ENCODE results near the gene GPBP1. TPM values are rescaled to one million over a fixed set of nuclear protein-coding genes. Genes with fewer than 3 reads are reported as not detected.

The GPBP1 gene
- total RNA-seq, 1 donor from 2014 or later: 63.0 TPM

DNA sequence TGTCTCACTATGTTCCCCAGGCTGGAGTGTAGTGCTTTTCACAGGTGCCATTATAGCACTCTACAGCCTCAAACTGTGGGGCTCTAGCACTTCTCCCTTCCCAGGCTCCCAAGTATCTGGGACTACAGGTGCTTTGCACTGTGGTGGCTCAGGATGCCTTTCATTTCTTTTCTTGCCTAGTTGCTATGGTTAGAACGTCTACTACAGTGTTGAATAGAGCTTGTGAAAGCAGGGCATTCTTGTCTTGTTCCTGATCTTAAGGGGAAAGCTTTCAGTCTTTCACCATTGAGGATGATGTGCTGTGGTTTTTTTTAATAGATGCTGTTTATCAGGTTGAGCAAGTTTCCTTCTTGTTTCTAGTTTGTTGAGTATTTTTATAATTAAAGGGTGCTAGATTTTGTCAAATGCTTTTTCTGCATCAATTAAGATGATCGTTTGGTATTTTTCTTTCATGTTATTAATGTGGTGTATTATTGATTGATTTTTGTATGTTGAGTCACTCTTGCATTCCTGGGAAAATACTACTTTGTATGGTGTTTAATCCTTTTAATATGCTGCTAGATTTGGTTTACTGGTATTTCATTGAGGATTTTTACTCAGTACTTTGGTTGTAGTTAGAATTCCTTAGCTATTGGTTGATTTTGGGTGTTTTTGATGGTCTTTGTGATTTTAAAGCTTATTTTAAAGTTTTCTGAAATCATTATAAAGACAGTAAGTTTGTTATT is 35.6 kb downstream of the GPBP1 start:
- Histone ChIP-seq H3K27me3 (no peaks in the 10 kb centered on the region), H3K4me3 (no peak overlapping the region), H3K27ac (no peak overlapping the region), H3K36me3 (peaks cover 7% of the 10 kb centered on the region), H3K4me1 (peaks cover 22% of the 10 kb centered on the region), H3K9me3 (no peaks in the 10 kb centered on the region)
- DNase-seq (no peak), ATAC-seq (peak; percentile 16)
- intact Hi-C loops (cut with DNase I): no loop called here
- TF ChIP-seq, protein P1, sequence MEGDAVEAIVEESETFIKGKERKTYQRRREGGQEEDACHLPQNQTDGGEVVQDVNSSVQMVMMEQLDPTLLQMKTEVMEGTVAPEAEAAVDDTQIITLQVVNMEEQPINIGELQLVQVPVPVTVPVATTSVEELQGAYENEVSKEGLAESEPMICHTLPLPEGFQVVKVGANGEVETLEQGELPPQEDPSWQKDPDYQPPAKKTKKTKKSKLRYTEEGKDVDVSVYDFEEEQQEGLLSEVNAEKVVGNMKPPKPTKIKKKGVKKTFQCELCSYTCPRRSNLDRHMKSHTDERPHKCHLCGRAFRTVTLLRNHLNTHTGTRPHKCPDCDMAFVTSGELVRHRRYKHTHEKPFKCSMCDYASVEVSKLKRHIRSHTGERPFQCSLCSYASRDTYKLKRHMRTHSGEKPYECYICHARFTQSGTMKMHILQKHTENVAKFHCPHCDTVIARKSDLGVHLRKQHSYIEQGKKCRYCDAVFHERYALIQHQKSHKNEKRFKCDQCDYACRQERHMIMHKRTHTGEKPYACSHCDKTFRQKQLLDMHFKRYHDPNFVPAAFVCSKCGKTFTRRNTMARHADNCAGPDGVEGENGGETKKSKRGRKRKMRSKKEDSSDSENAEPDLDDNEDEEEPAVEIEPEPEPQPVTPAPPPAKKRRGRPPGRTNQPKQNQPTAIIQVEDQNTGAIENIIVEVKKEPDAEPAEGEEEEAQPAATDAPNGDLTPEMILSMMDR (IDR thresholded peaks at IDR 0.05): no peak

GRCh38 chr5:57210633-57211032 is 36.8 kb downstream of the GPBP1 start:
- peaks cover 18% of the 10 kb centered on the region for H3K4me1 ChIP-seq
- DNase-seq (no peak), ATAC-seq (no peak)
- H3K27me3 ChIP-seq: no peaks in the 10 kb centered on the region
- no peak overlapping the region for H3K4me3 ChIP-seq
- TF ChIP-seq, protein P1 (IDR thresholded peaks at IDR 0.05): no peak
- no peaks in the 10 kb centered on the region for H3K9me3 ChIP-seq
- H3K36me3 ChIP-seq: peaks cover 19% of the 10 kb centered on the region
- intact Hi-C loops (cut with DNase I): no loop called here
- H3K27ac ChIP-seq: no peak overlapping the region

DNA sequence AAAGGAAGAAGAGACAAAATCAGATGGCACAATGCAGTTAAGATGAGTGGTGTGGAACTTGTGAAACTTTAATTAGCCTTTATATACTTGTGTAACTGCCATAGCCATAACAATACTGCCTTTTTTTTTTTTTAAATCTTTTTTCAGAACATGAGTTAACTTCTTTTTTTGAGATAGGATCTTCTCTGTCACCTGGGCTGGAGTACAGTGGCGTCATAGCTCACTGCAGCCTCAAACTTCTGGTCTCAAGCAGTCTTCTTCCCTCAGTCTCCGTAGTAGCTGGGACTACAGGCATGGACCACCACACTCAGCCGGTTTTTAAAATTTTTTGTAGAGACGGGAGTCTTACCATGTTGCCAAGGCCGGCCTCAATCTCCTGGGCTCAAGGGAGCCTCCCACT is 37.2 kb downstream of the GPBP1 start:
- H3K27ac ChIP-seq: no peak overlapping the region
- DNase-seq (no peak), ATAC-seq (no peak)
- no peak overlapping the region for H3K4me3 ChIP-seq
- intact Hi-C loops (cut with DNase I): no loop called here
- H3K27me3 ChIP-seq: no peaks in the 10 kb centered on the region
- peaks cover 23% of the 10 kb centered on the region for H3K36me3 ChIP-seq
- TF ChIP-seq, protein P1 (IDR thresholded peaks at IDR 0.05): no peak
- peaks cover 17% of the 10 kb centered on the region for H3K4me1 ChIP-seq
- no peaks in the 10 kb centered on the region for H3K9me3 ChIP-seq

GRCh38 chr5:57215629-57216195 is 41.9 kb downstream of the GPBP1 start:
- no peak for ATAC-seq
- Histone ChIP-seq H3K4me3 (no peak overlapping the region), H3K27ac (no peak overlapping the region), H3K27me3 (no peaks in the 10 kb centered on the region), H3K36me3 (peaks cover 23% of the 10 kb centered on the region), H3K9me3 (no peaks in the 10 kb centered on the region), H3K4me1 (peaks cover 12% of the 10 kb centered on the region)
- DNase-seq: no peak
- intact Hi-C loops (cut with DNase I): no loop called here
- TF ChIP-seq, protein P1 (IDR thresholded peaks at IDR 0.05): no peak

- Histone ChIP-seq H3K27me3 (no peaks in the 10 kb centered on the region), H3K4me1 (peaks cover 6% of the 10 kb centered on the region), H3K4me3 (no peak overlapping the region), H3K9me3 (no peaks in the 10 kb centered on the region), H3K27ac (no peak overlapping the region), H3K36me3 (peaks cover 23% of the 10 kb centered on the region)
- no peak for ATAC-seq
- no peak for DNase-seq
- intact Hi-C loops (cut with DNase I): no loop called here
- TF ChIP-seq, protein P1 (IDR thresholded peaks at IDR 0.05): no peak
These were observed 42.9 kb downstream of the GPBP1 start for GRCh38 chr5:57216714-57217113.
